ENCODE measurements around the gene TP53I11.

TP53I11 gene

GRCh38 chr11:44885065-44885810, 65.4 kb downstream of the TP53I11 start:
- no peak for DNase-seq (ENCODE audit: low read depth in 2 of 2)

- no peak for DNase-seq (ENCODE audit: low read depth in 2 of 2)
Observed at GRCh38 chr11:44884056-44884455, 66.6 kb downstream of the TP53I11 start.

- DNase-seq (ENCODE audit: low read depth in 2 of 2) = no peak
Observed at GRCh38 chr11:44883277-44883676, 67.4 kb downstream of the TP53I11 start.

Data from stimulated activated CD8-positive, alpha-beta memory T cell treated with anti-CD3 and anti-CD28 coated beads, Interleukin-2, amount 100 ng/mL, for 48 hours (primary cell).